ENCODE data around the gene KIZ. TPM values are rescaled to one million over a fixed set of nuclear protein-coding genes. Genes with fewer than 3 reads are reported as not detected.
"Not testable (repeated sequence)": the region's sequence is repeated elsewhere in the genome, so short reads cannot be mapped to it uniquely, and the experiment has no call there.

Gene KIZ
- total and polyA plus RNA-seq, 7 donors = 4.6 to 26.2 (median 18.6) TPM

GRCh38 chr20:21161926-21162325 is 36.0 kb downstream of the KIZ start:
- Histone ChIP-seq H3K4me3 (no peak overlapping the region), H3K27me3 (ENCODE audit: insufficient read depth in 3 of 3, low read length in 2 of 3) (no peaks in the 10 kb centered on the region), H3K36me3 (ENCODE audit: insufficient read depth in 1 of 2, low read depth in 1 of 2) (peaks cover 0 to 29% of the 10 kb centered on the region in 2 donors), H3K4me1 (no peaks in the 10 kb centered on the region), H3K9me3 (no peaks in the 10 kb centered on the region), H3K27ac (no peak overlapping the region)
- DNase-seq (no peak), ATAC-seq (peak in 3 of 4 donors; percentile 37 to 65 (median 53))
- WGBS, 3 donors = 78 to 93% (median 88%) methylated on average over 5 of the region's 5 CpGs
- no peak for TF ChIP-seq CTCF (IDR thresholded peaks at IDR 0.05)
- intact Hi-C loops (cut with DNase I) = no loop called here

DNA sequence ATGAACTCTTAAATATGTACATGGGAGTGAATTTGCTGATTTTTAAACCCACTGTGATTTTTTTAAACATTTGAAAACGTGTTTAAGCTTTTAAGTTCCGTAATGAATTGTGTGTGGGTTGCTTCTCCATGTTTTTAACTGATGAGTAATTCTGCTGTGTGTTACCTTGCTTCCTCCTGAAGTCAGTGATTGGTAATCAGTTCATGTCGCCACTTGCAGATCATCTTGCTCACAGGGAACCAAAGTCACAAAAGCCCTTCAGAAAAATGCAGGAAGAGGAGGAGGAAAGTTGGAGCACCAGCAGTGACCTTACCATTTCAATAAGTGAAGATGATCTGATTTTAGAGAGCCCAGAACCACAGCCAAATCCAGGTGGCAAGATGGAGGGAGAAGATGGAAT is 36.7 kb downstream of the KIZ start:
- intact Hi-C loops (cut with DNase I) = no loop called here
- H3K4me3 ChIP-seq = no peak overlapping the region
- no peaks in the 10 kb centered on the region for H3K27me3 ChIP-seq (ENCODE audit: insufficient read depth in 3 of 3, low read length in 2 of 3)
- H3K36me3 ChIP-seq (ENCODE audit: insufficient read depth in 1 of 2, low read depth in 1 of 2) = peaks cover 0 to 32% of the 10 kb centered on the region in 2 donors
- no peak for TF ChIP-seq CTCF (IDR thresholded peaks at IDR 0.05)
- H3K9me3 ChIP-seq = no peaks in the 10 kb centered on the region
- ATAC-seq (no peak), DNase-seq (no peak)
- no peak overlapping the region for H3K27ac ChIP-seq
- 86 to 93% (median 89%) methylated on average over 3 of the region's 3 CpGs for WGBS, 3 donors
- H3K4me1 ChIP-seq = no peaks in the 10 kb centered on the region

DNA sequence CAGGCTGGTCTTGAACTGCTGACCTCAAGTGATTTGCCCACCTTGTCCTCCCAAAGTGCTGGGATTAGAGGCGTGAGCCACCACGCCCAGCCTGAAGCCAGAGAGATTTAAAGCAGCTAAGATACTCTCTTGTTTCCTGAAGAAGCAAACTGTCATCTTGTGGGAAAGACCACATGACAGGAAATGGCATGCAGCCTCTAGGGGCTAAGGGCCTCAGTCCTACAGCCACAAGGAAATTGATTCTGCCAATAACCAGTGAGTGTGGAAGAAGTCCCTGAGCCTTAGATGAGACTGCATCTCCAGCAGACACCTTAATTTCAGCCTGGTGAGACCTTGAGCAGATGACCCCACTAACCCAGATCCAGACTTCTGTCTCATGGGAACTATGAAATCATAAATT is 40.9 kb downstream of the KIZ start:
- DNase-seq = no peak
- Histone ChIP-seq H3K36me3 (ENCODE audit: insufficient read depth in 1 of 2, low read depth in 1 of 2) (peaks cover 0 to 29% of the 10 kb centered on the region in 2 donors), H3K4me1 (no peaks in the 10 kb centered on the region), H3K9me3 (no peaks in the 10 kb centered on the region), H3K27ac (no peak overlapping the region), H3K4me3 (no peak overlapping the region), H3K27me3 (ENCODE audit: insufficient read depth in 3 of 3, low read length in 2 of 3) (no peaks in the 10 kb centered on the region)
- ATAC-seq = no peak
- intact Hi-C loops (cut with DNase I) = no loop called here
- TF ChIP-seq CTCF (IDR thresholded peaks at IDR 0.05) = no peak
- 87 to 97% (median 92%) methylated on average over 2 of the region's 2 CpGs for WGBS, 3 donors

GRCh38 chr20:21167261-21167660 is 41.4 kb downstream of the KIZ start:
- Histone ChIP-seq H3K27me3 (ENCODE audit: insufficient read depth in 3 of 3, low read length in 2 of 3) (no peaks in the 10 kb centered on the region), H3K36me3 (ENCODE audit: insufficient read depth in 1 of 2, low read depth in 1 of 2) (peaks cover 0 to 25% of the 10 kb centered on the region in 2 donors), H3K27ac (no peak overlapping the region), H3K4me3 (no peak overlapping the region), H3K4me1 (no peaks in the 10 kb centered on the region), H3K9me3 (no peaks in the 10 kb centered on the region)
- 95 to 97% (median 97%) methylated on average over 5 of the region's 5 CpGs for whole genome bisulfite sequencing, 3 donors
- no peak for DNase-seq
- no peak for ATAC-seq
- TF ChIP-seq CTCF (IDR thresholded peaks at IDR 0.05) = no peak
- intact Hi-C loops (cut with DNase I) = no loop called here

GRCh38 chr20:21168061-21168460 is 42.2 kb downstream of the KIZ start:
- ATAC-seq; H3K27me3 ChIP-seq (ENCODE audit: insufficient read depth in 3 of 3, low read length in 2 of 3); H3K9me3 ChIP-seq; intact Hi-C loops (cut with DNase I); H3K4me3 ChIP-seq; DNase-seq; H3K4me1 ChIP-seq; H3K27ac ChIP-seq: not testable (repeated sequence)
- peaks cover 0 to 17% of the 10 kb centered on the region in 2 donors for H3K36me3 ChIP-seq (ENCODE audit: insufficient read depth in 1 of 2, low read depth in 1 of 2)
- WGBS, 3 donors = 94 to 96% (median 96%) methylated on average over 3 of the region's 3 CpGs
